ENCODE measurements around the gene DGKA.
A peak's percentile ranks its signal among the peaks of the same experiment; 100 is the strongest.
"Not testable (repeated sequence)": the region's sequence is repeated elsewhere in the genome, so short reads cannot be mapped to it uniquely, and the experiment has no call there.

Gene DGKA

DNA sequence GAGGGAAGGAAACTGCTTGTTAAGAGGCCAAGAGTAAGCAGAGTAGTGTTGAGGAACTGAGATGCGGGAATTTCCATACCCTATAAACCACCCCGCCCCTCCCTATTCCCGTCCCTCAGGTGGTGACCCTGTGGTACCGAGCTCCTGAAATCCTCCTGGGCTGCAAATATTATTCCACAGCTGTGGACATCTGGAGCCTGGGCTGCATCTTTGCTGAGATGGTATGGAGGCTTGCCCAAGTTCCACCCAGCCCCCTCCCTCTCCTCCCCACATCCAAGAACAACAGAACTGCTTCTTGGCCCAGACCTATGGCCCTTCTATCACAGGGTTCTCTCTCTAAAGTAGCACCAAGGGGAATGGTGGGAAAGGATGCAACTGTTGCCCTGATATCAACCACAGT is 38.4 kb downstream of the DGKA start:
- no peak for DNase-seq (ENCODE audit: low spot score)

- no peak for DNase-seq (ENCODE audit: low spot score)
Observed at GRCh38 chr12:55970775-55971174, 39.8 kb downstream of the DGKA start.

DNA sequence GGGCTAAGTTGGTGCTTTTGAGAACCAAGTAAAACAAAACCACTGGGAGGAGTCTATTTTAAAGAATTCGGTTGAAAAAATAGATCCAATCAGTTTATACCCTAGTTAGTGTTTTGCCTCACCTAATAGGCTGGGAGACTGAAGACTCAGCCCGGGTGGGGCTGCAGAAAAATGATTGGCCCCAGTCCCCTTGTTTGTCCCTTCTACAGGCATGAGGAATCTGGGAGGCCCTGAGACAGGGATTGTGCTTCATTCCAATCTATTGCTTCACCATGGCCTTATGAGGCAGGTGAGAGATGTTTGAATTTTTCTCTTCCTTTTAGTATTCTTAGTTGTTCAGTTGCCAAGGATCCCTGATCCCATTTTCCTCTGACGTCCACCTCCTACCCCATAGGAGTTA is 41.1 kb downstream of the DGKA start:
- no peak for DNase-seq (ENCODE audit: low spot score)

GRCh38 chr12:55972456-55972855 is 41.5 kb downstream of the DGKA start:
- DNase-seq (ENCODE audit: low spot score): no peak

- DNase-seq (ENCODE audit: low spot score): no peak
Observed at GRCh38 chr12:55972911-55973598, 42.1 kb downstream of the DGKA start.

- peak; percentile 100 for DNase-seq (ENCODE audit: low spot score)
Observed at GRCh38 chr12:55973599-55974307, 42.8 kb downstream of the DGKA start, which contains the start of gene RAB5B. Gene RAB5B (plus strand): TSS chr12:55974078. CDS start chr12:55986961, 12,883 bp downstream.

DNA sequence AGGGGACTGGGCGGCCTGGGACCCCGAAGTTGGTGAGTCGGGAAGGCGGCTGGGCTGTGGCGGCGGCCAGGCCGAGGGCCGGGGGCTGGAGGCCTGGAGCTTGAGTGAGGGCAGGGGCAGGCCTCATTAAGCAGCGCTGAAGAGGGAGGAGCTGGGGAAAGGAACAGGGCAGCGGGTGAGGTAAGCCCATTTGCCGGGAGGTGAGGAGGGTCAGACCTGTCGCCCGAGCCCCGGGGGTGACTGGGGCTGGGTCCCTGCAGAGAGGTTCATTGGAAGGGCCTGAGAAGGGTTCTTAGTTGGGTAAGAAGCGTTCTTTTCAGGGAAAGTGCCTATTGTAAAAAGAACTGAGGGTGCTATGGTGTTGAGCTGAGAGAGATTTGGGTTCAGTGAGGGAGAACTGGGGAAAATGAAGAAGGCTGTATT is 43.4 kb downstream of the DGKA start:
- DNase-seq (ENCODE audit: low spot score): peak; percentile 60

- DNase-seq (ENCODE audit: low spot score): no peak
Observed at GRCh38 chr12:55978393-55978792, 47.4 kb downstream of the DGKA start.

- no peak for DNase-seq (ENCODE audit: low spot score)
Observed at GRCh38 chr12:55979069-55979468, 48.1 kb downstream of the DGKA start.

DNA sequence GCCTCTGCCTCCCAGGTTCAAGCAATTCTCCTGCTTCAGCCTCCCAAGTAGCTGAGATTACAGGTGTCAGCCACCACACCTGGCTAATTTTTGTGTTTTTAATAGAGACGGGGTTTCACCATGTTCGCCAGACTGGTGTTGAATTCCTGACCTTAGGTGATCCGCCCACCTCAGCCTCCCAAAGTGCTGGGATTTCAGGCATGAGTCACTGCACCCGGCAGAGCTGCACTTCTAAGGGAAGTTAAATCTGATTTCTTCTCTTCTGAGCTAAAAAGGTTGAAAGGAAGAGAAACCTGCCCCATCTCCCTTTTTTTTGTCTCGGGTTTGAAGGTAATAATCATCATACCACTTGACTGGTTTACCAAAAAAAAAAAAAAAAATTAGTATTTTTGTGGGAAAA is 50.9 kb downstream of the DGKA start:
- DNase-seq (ENCODE audit: low spot score): not testable (repeated sequence)

DNA sequence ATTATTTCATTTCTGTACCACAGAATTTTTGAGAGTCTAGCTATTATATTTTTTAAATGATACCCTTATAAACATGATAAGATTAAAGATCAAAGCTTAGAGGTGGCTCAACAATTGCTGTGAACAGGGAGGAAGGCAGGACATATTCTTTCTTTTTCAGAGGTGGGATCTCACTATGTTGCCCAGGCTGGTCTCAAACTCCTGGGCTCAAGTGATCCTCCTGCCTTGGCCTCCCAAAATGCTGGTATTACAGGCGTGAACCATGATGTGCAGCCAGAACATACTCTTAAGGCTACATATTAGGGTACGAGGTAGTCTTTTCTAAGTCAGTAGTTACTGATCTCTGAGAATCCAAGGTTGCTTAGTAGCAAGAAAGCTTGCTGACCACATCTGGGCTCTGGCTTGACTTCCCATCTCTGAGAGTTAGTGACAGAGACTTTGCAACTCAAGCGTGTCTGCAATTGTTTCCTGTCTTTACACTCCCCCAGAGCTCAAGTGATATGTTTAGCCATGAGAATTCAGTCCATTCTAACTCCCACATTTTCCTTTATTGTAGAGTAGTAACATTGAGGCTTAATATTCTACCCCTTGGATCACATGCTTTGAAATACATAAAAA is 51.5 kb downstream of the DGKA start:
- DNase-seq (ENCODE audit: low spot score): peak; percentile 52

- DNase-seq (ENCODE audit: low spot score): no peak
Observed at GRCh38 chr12:55983232-55983842, 52.4 kb downstream of the DGKA start.

DNA sequence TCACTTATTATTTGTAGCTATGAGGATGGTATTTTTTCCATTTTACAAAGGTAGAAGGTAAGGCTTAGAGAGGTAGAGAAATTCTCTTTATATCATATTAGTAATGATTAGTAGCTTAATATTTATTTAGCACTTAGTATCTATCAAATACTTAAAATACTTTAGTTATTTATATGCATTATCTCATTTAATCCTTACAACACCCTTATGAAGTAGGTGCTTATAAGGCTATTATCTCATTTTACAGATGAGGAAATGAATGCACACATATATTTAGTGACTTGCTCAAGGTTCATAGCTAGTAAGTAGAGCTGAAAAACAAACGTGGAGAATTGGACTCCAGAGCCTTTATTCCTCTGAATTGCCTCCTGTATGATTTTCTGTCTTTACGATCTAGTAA is 53.9 kb downstream of the DGKA start:
- no peak for DNase-seq (ENCODE audit: low spot score)

GRCh38 chr12:55985341-55985740 is 54.4 kb downstream of the DGKA start:
- no peak for DNase-seq (ENCODE audit: low spot score)

DNA sequence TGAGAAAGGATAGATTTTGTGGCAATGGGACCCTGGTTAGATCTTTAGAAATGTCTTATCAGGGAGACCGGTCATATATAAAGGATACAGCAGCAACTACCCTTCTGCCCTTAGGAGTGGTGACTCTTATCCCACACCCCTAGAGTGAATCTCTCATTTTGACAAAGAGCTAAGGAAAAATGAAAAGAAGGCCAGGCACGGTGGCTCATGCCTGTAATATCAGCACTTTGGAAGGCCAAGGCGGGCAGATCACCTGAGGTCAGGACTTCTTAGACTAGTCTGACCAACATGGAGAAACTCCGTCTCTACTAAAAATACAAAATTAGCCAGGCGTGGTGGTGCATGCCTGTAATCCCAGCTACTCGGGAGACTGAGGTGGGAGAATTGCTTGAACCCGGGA is 55.0 kb downstream of the DGKA start:
- DNase-seq (ENCODE audit: low spot score): not testable (repeated sequence)

- no peak for DNase-seq (ENCODE audit: low spot score)
Observed at GRCh38 chr12:55991110-55991509, 60.1 kb downstream of the DGKA start.

GRCh38 chr12:55993230-55993853 is 62.4 kb downstream of the DGKA start:
- no peak for DNase-seq (ENCODE audit: low spot score)

DNA sequence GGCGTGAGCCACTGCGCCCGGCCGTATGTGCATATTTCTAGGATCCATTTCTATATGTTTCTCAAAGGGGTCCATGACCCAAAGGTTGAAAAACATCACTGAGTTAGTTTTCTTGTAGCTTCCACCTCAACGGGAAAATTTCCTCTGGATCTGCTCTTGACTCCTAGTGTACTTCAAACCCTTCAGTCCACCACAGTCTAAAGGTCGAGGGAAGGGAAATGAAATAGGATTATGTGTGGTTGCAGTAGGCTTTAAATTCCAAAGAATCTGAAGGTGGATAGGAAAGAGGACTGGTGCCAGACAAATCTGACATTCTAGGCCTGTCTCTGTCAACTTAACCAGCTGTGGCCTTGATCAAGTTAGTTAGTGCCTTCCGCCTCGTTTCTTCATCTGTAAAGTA is 64.4 kb downstream of the DGKA start:
- no peak for DNase-seq (ENCODE audit: low spot score)

DNA sequence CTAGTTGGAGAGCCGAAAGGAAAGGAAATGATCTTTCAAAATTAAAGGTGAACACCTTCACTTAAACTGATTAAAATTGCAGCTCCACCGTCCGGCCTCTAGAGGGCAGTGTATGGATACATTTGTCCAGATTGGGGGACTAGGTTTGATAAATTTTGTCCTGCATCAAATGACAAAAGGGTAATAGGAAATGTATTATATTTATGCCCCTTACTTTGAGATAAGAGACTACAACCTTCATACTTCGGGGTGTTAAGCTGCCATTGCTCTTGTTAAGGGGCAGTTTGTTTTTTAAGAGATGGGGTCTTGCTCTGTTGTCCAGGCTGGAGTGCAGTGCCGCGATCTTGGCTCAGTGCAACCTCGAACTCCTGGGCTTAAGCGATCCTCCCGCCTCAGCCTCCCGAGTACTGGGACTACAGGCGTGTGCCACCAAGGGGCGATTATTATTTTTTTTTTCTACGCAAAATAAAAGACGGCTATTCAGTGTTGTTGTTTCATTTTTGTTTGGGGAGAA is 65.3 kb downstream of the DGKA start:
- DNase-seq (ENCODE audit: low spot score): peak; percentile 87

DNA sequence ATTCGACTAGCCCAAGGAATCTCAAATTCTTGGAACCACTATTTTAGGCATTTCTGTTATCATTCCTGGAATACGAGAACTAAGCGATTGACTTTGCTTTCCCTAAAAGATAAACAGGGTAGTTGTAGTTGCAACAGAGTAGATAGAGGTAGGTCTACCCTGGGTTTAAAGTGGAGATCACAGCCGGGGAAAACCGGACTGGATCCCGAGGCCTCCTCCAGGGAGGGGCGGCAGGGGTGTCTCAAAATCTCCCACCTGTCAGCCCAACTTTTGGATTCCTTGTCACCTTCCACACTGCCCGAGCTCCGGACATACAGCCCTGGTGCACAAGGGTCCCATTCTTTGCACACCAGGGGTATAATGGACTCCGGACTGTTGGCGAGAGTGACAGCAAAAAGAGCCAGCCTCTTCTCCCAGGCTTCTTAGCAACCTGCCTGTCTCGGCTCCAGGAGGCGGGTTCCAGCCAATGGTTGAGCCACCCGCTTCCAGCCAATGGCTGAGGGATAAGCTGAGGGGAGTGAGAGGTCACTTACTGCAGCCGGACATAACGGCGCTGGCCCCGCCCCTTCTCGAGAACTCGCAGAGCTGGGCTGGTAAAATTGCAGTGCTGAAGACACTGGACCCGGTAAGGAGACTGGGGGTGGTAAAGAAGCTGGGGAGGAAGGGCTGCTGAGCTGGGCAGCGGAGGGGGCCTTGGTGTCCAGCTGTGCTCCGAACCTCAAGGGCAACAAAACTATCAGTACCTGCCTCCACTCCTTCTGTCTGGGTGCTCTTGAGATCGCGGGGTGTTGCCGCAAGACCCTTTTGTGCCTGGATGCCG is 66.0 kb downstream of the DGKA start, which contains the start of gene SUOX:
SUOX (plus strand) TSS at position 562 of the 820 bp plus-strand sequence. CDS start 4,946 bp downstream, outside the sequence.
- DNase-seq (ENCODE audit: low spot score): no peak

DNA sequence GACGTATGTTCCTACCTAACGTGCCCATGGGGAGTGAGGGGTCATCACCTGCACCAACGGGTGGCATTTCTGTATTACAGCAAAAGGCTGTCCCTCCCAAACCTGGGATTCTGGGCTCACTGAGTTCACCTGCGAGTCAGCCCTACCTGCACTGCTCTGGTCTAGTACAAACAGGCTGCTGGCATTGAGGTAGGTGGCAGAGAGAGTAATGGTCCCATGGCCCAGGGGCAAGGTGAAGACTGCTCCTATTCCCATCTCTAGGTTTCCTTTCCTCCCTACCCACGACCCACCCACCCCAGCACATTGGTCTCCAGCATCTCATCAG is 66.5 kb downstream of the DGKA start:
- DNase-seq (ENCODE audit: low spot score): no peak

Data from NAMALWA (cell line).